Uterus (tissue), 2 donors: ENCODE measurements around the gene SCCPDH.

Experiments used
- POLR2A ChIP-seq, 2 donors: fragments of 450-650 bp; IDR thresholded peaks; one replicate each; pipeline ENCODE4 v1.6.1; 2016; ENCODE audit warnings: antibody characterized with exemption in 2 of 2, mild to moderate bottlenecking in 1 of 2, moderate library complexity in 1 of 2
- TF ChIP-seq, protein P1 (sequence below), 4 experiments: fragments of 200-600 bp in 2 of 4; fragments of 450-650 bp in 2 of 4; sonication (generic) in 2 of 4; IDR thresholded peaks; one replicate each; pipeline ENCODE4 v1.5.1; 2016 to 2019; ENCODE audit warnings: antibody characterized with exemption in 4 of 4, mild to moderate bottlenecking in 2 of 4, moderate library complexity in 1 of 4

DNA sequence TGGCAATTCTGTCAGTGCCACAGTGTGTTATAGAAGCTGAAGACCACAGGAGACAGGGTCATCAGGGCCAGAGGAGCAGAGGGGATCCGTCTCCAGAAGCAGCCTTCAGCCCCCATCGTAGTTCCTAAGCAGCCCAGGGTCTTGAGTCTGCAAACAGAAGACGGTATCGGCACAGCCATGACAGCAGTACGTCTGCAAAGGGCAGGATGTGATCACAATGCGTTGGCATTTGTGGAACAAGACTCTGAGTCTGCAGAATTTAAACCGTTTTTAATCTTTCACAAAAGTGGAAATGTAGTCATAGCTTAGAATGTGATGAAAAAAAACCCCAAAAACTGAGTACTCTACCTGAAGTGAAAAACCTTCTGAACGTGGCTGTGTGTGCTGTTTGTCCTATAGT lies 44.0 kb upstream of the SCCPDH start:
- TF ChIP-seq POLR2A (IDR thresholded peaks at IDR 0.05): no peak
- TF ChIP-seq, protein P1, sequence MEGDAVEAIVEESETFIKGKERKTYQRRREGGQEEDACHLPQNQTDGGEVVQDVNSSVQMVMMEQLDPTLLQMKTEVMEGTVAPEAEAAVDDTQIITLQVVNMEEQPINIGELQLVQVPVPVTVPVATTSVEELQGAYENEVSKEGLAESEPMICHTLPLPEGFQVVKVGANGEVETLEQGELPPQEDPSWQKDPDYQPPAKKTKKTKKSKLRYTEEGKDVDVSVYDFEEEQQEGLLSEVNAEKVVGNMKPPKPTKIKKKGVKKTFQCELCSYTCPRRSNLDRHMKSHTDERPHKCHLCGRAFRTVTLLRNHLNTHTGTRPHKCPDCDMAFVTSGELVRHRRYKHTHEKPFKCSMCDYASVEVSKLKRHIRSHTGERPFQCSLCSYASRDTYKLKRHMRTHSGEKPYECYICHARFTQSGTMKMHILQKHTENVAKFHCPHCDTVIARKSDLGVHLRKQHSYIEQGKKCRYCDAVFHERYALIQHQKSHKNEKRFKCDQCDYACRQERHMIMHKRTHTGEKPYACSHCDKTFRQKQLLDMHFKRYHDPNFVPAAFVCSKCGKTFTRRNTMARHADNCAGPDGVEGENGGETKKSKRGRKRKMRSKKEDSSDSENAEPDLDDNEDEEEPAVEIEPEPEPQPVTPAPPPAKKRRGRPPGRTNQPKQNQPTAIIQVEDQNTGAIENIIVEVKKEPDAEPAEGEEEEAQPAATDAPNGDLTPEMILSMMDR (IDR thresholded peaks at IDR 0.05): no peak
